Measurements from ENCODE around the gene PTPRA. TPM values are rescaled to one million over a fixed set of nuclear protein-coding genes. Genes with fewer than 3 reads are reported as not detected.
"Not testable (repeated sequence)": the region's sequence is repeated elsewhere in the genome, so short reads cannot be mapped to it uniquely, and the experiment has no call there.

Gene PTPRA
- total and polyA plus RNA-seq, 2 donors (not counting 3 experiments of a cell fraction or from before 2014, with no cell fraction given): 43.2 to 53.4 TPM

DNA sequence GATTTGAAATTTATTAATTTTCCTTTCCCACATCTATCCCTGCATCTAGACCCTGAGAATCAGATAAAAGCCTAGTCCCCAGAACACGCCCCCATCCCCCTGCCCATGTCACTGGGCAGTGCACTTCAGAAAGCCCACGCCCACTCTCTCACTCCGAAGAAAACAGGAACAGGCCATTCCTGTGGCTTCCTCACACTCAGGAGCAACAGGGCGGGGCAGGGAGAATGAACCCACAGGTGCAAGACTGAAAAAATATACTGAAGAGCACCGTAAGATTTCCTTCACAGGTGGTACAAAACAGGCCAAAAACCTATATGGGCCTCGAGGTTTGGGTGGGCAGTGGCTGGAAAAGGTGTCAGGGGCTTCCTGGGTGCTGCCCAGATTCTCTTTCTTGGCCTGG is 201.5 kb downstream of the PTPRA start:
- dilution Hi-C loops (cut with MboI; ENCODE audit: extremely low pct_ligation_motif_present, low sequenced_read_pairs): no loop called here
- Histone ChIP-seq H3K27ac (ENCODE audit: insufficient read depth, low read depth, low read length) (no peak overlapping the region), H3K4me3 (replicated peaks in 1 of 3; ENCODE audit: insufficient read depth in 1 of 3, low read depth in 1 of 3, low read length in 3 of 3) (no peak overlapping the region), H2AFZ (ENCODE audit: low read depth, low read length) (no peak overlapping the region), H3K79me2 (ENCODE audit: control insufficient read depth, insufficient read depth, low read length) (no peaks in the 10 kb centered on the region), H4K20me1 (replicated peaks; ENCODE audit: control insufficient read depth, extremely low read depth, insufficient read depth, low read length) (no peaks in the 10 kb centered on the region), H3K9ac (replicated peaks; ENCODE audit: extremely low read depth, insufficient read depth, low read length) (no peak overlapping the region), H3K4me2 (ENCODE audit: insufficient read depth, low read length) (no peak overlapping the region), H3K9me1 (replicated peaks; ENCODE audit: control insufficient read depth, extremely low read depth, insufficient read depth, low read length) (no peaks in the 10 kb centered on the region), H3K9me3 (replicated peaks; ENCODE audit: control insufficient read depth, insufficient read depth, low read length) (no peaks in the 10 kb centered on the region), H3K36me3 (ENCODE audit: control insufficient read depth in 2 of 2, extremely low read depth in 1 of 2, insufficient read depth in 2 of 2, low read length in 2 of 2) (no peaks in the 10 kb centered on the region), H3K4me1 (ENCODE audit: control insufficient read depth, extremely low read depth, insufficient read depth, low read length) (no peaks in the 10 kb centered on the region), H3K27me3 (ENCODE audit: control insufficient read depth in 2 of 2, insufficient read depth in 2 of 2, low read length in 2 of 2) (peaks cover 6 to 17% of the 10 kb centered on the region in 2 experiments)
- FAIRE-seq (no peak), DNase-seq (ENCODE audit: low read depth, low spot score) (no peak)
- POLR2A ChIA-PET: no interaction called here
- intact Hi-C loops (cut with micrococcal nuclease): no loop called here
- no peak for TF ChIP-seq CTCF (IDR thresholded peaks at IDR 0.05; ENCODE audit: extremely low read depth in 1 of 2, insufficient read depth in 1 of 2, low read depth in 1 of 2, low read length in 2 of 2)
- CTCF ChIA-PET: interaction anchor here (1.8 kb wide), 1 partner anchor 21 kb away, joined by 6 read pairs; no protein-coding TSS in a partner anchor
- no TSS peak for BruUV-seq (replicated peaks)

- POLR2A ChIA-PET; DNase-seq (ENCODE audit: low read depth, low spot score); H3K4me1 ChIP-seq (ENCODE audit: control insufficient read depth, extremely low read depth, insufficient read depth, low read length); H3K9me3 ChIP-seq (replicated peaks; ENCODE audit: control insufficient read depth, insufficient read depth, low read length); intact Hi-C loops (cut with micrococcal nuclease); H3K4me3 ChIP-seq (replicated peaks in 1 of 3; ENCODE audit: insufficient read depth in 1 of 3, low read depth in 1 of 3, low read length in 3 of 3); H3K27ac ChIP-seq (ENCODE audit: insufficient read depth, low read depth, low read length); H2AFZ ChIP-seq (ENCODE audit: low read depth, low read length); H3K36me3 ChIP-seq (ENCODE audit: control insufficient read depth in 2 of 2, extremely low read depth in 1 of 2, insufficient read depth in 2 of 2, low read length in 2 of 2); H3K9me1 ChIP-seq (replicated peaks; ENCODE audit: control insufficient read depth, extremely low read depth, insufficient read depth, low read length); BruUV-seq (replicated peaks); H3K9ac ChIP-seq (replicated peaks; ENCODE audit: extremely low read depth, insufficient read depth, low read length); H4K20me1 ChIP-seq (replicated peaks; ENCODE audit: control insufficient read depth, extremely low read depth, insufficient read depth, low read length); H3K4me2 ChIP-seq (ENCODE audit: insufficient read depth, low read length); FAIRE-seq; H3K79me2 ChIP-seq (ENCODE audit: control insufficient read depth, insufficient read depth, low read length); dilution Hi-C loops (cut with MboI; ENCODE audit: extremely low pct_ligation_motif_present, low sequenced_read_pairs): not testable (repeated sequence)
- CTCF ChIA-PET: interaction anchor here (0.7 kb wide), 1 partner anchor 1570 kb away, joined by 3 read pairs; no protein-coding TSS in a partner anchor
- H3K27me3 ChIP-seq (ENCODE audit: control insufficient read depth in 2 of 2, insufficient read depth in 2 of 2, low read length in 2 of 2): peaks cover 6 to 19% of the 10 kb centered on the region in 2 experiments
Observed at GRCh38 chr20:3075315-3075714, 202.0 kb downstream of the PTPRA start.

All from endothelial cell of umbilical vein (primary cell).